ENCODE data around the gene SIGMAR1.

- TF ChIP-seq CTCF (conservative IDR thresholded peaks at IDR 0.05; ENCODE audit: low read depth, low read length) (no peak), EZH2 (IDR thresholded peaks at IDR 0.05; ENCODE audit: borderline replicate concordance, low read depth, low read length, poor library complexity, severe bottlenecking) (no peak)
Measured at GRCh38 chr9:34648673-34649072, 11.1 kb upstream of the SIGMAR1 start.
